Heart right ventricle (tissue), 16 donors: ENCODE measurements around the gene NPIPB8. TPM values are rescaled to one million over a fixed set of nuclear protein-coding genes. Genes with fewer than 3 reads are reported as not detected.
"Not testable (repeated sequence)": the region's sequence is repeated elsewhere in the genome, so short reads cannot be mapped to it uniquely, and the experiment has no call there.

Experiments
- ATAC-seq, 8 donors: fragments of 200-7000 bp; cut with Tn5 transposase; one replicate each; pipeline ENCODE4 v1.9.1; 2020; ENCODE audit warnings: mild to moderate bottlenecking in 8 of 8, moderate library complexity in 8 of 8, moderate number of reproducible peaks in 1 of 8
- DNase-seq, 2 donors: peaks; one replicate each; pipeline ENCODE4 v3.0.0-alpha.2; 2020
- H3K27ac ChIP-seq, 10 donors: fragments of 200-600 bp; sonication (generic) in 2 of 10; one replicate each; pipeline versions ENCODE4 v1.5.0 to v1.8.0; 2020 to 2022; ENCODE audit warnings: mild to moderate bottlenecking in 3 of 10
- H3K27me3 ChIP-seq, 7 donors: fragments of 200-600 bp; one replicate each; pipeline ENCODE4 v1.8.0; 2021 to 2022; ENCODE audit warnings: mild to moderate bottlenecking in 2 of 7
- H3K36me3 ChIP-seq, 9 donors: fragments of 200-600 bp; sonication (generic) in 1 of 9; one replicate each; pipeline versions ENCODE4 v1.5.0 to v1.8.0; 2020 to 2022; ENCODE audit warnings: mild to moderate bottlenecking in 2 of 9
- H3K4me1 ChIP-seq, 9 donors: fragments of 200-600 bp; sonication (generic) in 1 of 9; one replicate each; pipeline versions ENCODE4 v1.5.0 to v1.8.0; 2020 to 2022; ENCODE audit warnings: mild to moderate bottlenecking in 4 of 9
- H3K4me3 ChIP-seq, 10 donors: fragments of 200-600 bp; sonication (generic) in 2 of 10; one replicate each; pipeline versions ENCODE4 v1.5.0 to v1.8.0; 2020 to 2022; ENCODE audit warnings: mild to moderate bottlenecking in 7 of 10, moderate library complexity in 2 of 10
- H3K9me3 ChIP-seq, 11 donors: fragments of 200-600 bp in 10 of 11; sonication (generic) in 2 of 11; one replicate each; pipeline versions ENCODE4 v1.5.0 to v1.8.0; 2013 to 2022; ENCODE audit warnings: mild to moderate bottlenecking in 2 of 11, control low read depth in 1 of 11, moderate library complexity in 1 of 11
- CTCF ChIP-seq, 9 donors: fragments of 200-600 bp; sonication (generic) in 2 of 9; IDR thresholded peaks; one replicate each; pipeline versions ENCODE4 v1.5.0 to v1.8.0; 2021 to 2022; ENCODE audit warnings: antibody characterized with exemption in 9 of 9, mild to moderate bottlenecking in 5 of 9, moderate library complexity in 1 of 9
- WGBS, 2 donors: extraction: QIAGEN DNeasy Blood & Tissue Kit; methylation state at CpG; one replicate each; pipeline ENCODE4 v1.1.7; 2013; ENCODE audit warnings: inconsistent platforms in 1 of 2; 5-methylcytosine and 5-hydroxymethylcytosine counted together
- intact Hi-C, 10 donors: fragments of 100-400 bp; cut with DNase I; formaldehyde crosslinking; loops; one replicate each; pipeline versions ENCODE4 v1.11.1 to v1.14.2; 2022
- polyA plus RNA-seq, 2 donors: library from polyadenylated mRNA; stranded (reverse); fragments of 200-250 nt; gene quantifications; one replicate each; pipeline ENCODE4 v1.2.3, GENCODE V29; 2013
- total RNA-seq, 10 donors: library from RNA; stranded (reverse); fragmentation: NEBNext Ultra II Directional in 3 of 10; extraction: Animal tissue kit (Norgen Biotek cat#: 25700) in 3 of 10; gene quantifications; one replicate each; pipeline versions ENCODE4 v1.2.1 to v1.2.4, GENCODE V29; 2021 to 2023
- donor health status: Arrhythmogenic right ventricular cardiomyopathy.
- donor health status: ischemic (EF 13 %, LVEDD 7.1; RV severe dilation, severe dysfunction).
- donor health status: healthy with polysubstance abuse.
- donor health status: DM: no; HTN: yes; CAD: no.
- donor health status: DM: no; HTN: no; CAD: no.
- donor health status: ischemic (EF 25% LVEDD 6.9; RV normal size, moderate dysfunction).
- donor health status: ischemic (EF 25% LVEDD 5.7; RV mildly dilated, moderate dysfunction).
- donor health status: healthy.
- donor health status: DM: yes; HTN: yes; CAD: no.
- donor health status: Ischemic cardiomyopathy.
- donor health status: ischemic (EF 35%, LVEDD 5.7; RV mildly dilated, moderate dysfunction).
- donor health status: nonischemic (EF 11% LVEDD 7.7; RV severe dilation, severe dysfunction).
- donor health status: DM: yes; HTN: yes; CAD: no.
- donor health status: PGD.
- donor health status: ischemic (EF 29% LVEDD 5.4; RV normal size, mild dysfunction).
- donor health status: nonischemic (EF 23%, LVEDD 6.1; RV moderate dilation, normal function).

The NPIPB8 gene
- total and polyA plus RNA-seq, 12 donors, result 0.61 TPM; not detected in 11

GRCh38 chr16:28607116-28607623, 30.7 kb upstream of the NPIPB8 start:
- 96% methylated on average over 9 of the region's 9 CpGs for WGBS, 2 donors
- Histone ChIP-seq H3K36me3 (peaks cover 0 to 36% (median 0%) of the 10 kb centered on the region in 9 donors), H3K27me3 (no peaks in the 10 kb centered on the region), H3K4me1 (peaks cover 0 to 23% (median 16%) of the 10 kb centered on the region in 9 donors), H3K9me3 (no peaks in the 10 kb centered on the region), H3K4me3 (no peak overlapping the region), H3K27ac (no peak overlapping the region)
- DNase-seq (peak in 1 of 2 donors; percentile 2), ATAC-seq (no peak)
- TF ChIP-seq CTCF (IDR thresholded peaks at IDR 0.05), result no peak
- intact Hi-C loops, result no loop called here

GRCh38 chr16:28607681-28608495, 30.0 kb upstream of the NPIPB8 start:
- H3K9me3 ChIP-seq, H3K4me3 ChIP-seq, intact Hi-C loops, H3K27me3 ChIP-seq, ATAC-seq, H3K27ac ChIP-seq: not testable (repeated sequence)
- DNase-seq, result peak in 1 of 2 donors; percentile 2
- peaks cover 0 to 23% (median 16%) of the 10 kb centered on the region in 9 donors for H3K4me1 ChIP-seq
- 94 to 95% methylated on average over 10 of the region's 10 CpGs for WGBS, 2 donors
- peaks cover 0 to 36% (median 0%) of the 10 kb centered on the region in 9 donors for H3K36me3 ChIP-seq

- intact Hi-C loops, H3K4me3 ChIP-seq, H3K27ac ChIP-seq, H3K27me3 ChIP-seq, H3K9me3 ChIP-seq, ATAC-seq: not testable (repeated sequence)
- Histone ChIP-seq H3K4me1 (peaks cover 0 to 23% (median 16%) of the 10 kb centered on the region in 9 donors), H3K36me3 (peaks cover 0 to 36% (median 0%) of the 10 kb centered on the region in 9 donors)
- WGBS, 2 donors, result 96 to 97% methylated on average over 5 to 6 of the region's 7 CpGs
- peak in 1 of 2 donors; percentile 3 for DNase-seq
Observed at GRCh38 chr16:28608496-28608808, 29.4 kb upstream of the NPIPB8 start.

- H3K4me1 ChIP-seq, result peaks cover 0 to 23% (median 16%) of the 10 kb centered on the region in 9 donors
- DNase-seq, H3K27me3 ChIP-seq, H3K9me3 ChIP-seq, intact Hi-C loops: not testable (repeated sequence)
- peak overlapping the region; percentile 8 to 54 (median 50) for H3K4me3 ChIP-seq
- 71 to 81% methylated on average over 10 of the region's 11 CpGs for WGBS, 2 donors
- H3K27ac ChIP-seq, result peak overlapping the region in 9 of 10 donors; percentile 52 to 84 (median 72)
- peak in 6 of 8 donors; percentile 7 to 39 (median 30) for ATAC-seq
- peaks cover 0 to 36% (median 0%) of the 10 kb centered on the region in 9 donors for H3K36me3 ChIP-seq
Observed at GRCh38 chr16:28608867-28609596, 28.8 kb upstream of the NPIPB8 start.

- peaks cover 0 to 23% (median 16%) of the 10 kb centered on the region in 9 donors for H3K4me1 ChIP-seq
- DNase-seq, result peak; percentile 57 to 64
- intact Hi-C loops, result no loop called here
- peak; percentile 49 to 90 (median 80) for ATAC-seq
- H3K4me3 ChIP-seq, result peak within 1 kb of the TSS; percentile 8 to 54 (median 50)
- TF ChIP-seq CTCF (IDR thresholded peaks at IDR 0.05), result no peak
- peak within 1 kb of the TSS in 9 of 10 donors; percentile 52 to 84 (median 72) for H3K27ac ChIP-seq
- H3K9me3 ChIP-seq, result no peaks in the 10 kb centered on the region
- peaks cover 0 to 27% (median 0%) of the 10 kb centered on the region in 9 donors for H3K36me3 ChIP-seq
- H3K27me3 ChIP-seq, result no peaks in the 10 kb centered on the region
- 15 to 21% methylated on average over 11 of the region's 11 CpGs for WGBS, 2 donors
Observed at GRCh38 chr16:28609631-28610594, 28.0 kb upstream of the NPIPB8 start, which contains the start of gene SULT1A1. TSS of gene SULT1A1 (minus strand) at chr16:28610044. CDS start at chr16:28608855, 1,189 bp downstream.
